GM19468 (cell line): ENCODE results near the gene MSTO1.
"Not testable (repeated sequence)": the region's sequence is repeated elsewhere in the genome, so short reads cannot be mapped to it uniquely, and the experiment has no call there.

Source experiments
- ATAC-seq: cut with Tn5 transposase; IDR thresholded peaks from one replicate; pipeline ENCODE4 v1.9.1; 2021; ENCODE audit warnings: mild to moderate bottlenecking, moderate library complexity, moderate number of reproducible peaks; ENCODE audit not compliant: unreplicated experiment; ENCODE audit errors: extremely low read depth

The MSTO1 gene

DNA sequence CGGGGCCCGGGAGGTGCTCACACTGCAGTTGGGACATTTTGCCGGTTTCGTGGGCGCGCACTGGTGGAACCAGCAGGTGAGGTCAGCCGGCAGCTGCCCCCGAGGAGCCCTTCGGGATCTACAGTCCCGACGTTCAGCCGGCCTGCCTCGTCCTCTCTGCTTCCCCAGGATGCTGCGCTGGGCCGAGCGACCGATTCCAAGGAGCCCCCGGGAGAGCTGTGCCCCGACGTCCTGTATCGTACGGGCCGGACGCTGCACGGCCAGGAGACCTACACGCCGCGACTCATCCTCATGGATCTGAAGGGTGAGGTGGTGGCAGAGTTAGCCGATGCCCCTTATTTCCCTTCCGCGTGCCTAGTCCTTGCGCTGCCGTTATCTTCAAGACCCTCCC lies 234 bp downstream of the MSTO1 start:
- not testable (repeated sequence) for ATAC-seq

DNA sequence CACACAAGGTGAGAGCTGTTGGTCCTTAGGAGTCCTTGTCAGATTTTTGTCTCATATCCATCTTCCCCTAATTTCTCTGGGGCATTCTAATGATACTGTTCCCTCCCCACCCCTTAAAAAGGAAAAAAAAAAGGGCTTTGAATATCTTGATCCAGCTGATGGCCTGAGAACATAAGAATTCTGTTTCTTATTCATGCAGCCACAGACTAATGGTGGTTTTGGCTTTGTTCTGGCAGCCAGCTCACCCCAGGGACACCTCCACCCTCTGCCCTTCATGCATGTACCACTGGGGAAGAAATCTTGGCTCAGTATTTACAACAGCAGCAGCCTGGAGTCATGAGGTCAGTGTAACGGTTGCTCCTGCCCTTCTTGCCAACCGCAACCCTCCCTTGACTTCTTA lies 3.2 kb downstream of the MSTO1 start:
- not testable (repeated sequence) for ATAC-seq

DNA sequence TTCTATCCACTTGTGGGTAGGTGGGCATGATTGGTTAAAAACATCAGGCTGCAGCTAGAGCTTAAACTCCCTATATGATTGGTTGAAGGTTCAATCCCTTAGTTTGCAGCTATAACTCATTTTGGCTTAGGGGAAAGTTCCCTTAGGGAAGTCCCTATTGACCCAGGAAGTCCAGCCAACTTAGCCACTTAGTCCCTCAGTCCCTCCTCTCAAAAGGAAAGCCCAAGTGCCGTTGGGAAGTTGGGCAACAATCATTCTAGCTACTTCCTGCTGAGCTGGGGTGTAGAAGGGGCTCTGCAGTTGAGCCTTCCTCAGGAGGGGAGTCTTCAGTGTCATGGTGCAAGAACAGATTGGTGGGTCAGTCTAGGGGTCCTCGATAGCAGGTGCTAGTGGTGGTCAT lies 12.2 kb downstream of the MSTO1 start:
- ATAC-seq = no peak

DNA sequence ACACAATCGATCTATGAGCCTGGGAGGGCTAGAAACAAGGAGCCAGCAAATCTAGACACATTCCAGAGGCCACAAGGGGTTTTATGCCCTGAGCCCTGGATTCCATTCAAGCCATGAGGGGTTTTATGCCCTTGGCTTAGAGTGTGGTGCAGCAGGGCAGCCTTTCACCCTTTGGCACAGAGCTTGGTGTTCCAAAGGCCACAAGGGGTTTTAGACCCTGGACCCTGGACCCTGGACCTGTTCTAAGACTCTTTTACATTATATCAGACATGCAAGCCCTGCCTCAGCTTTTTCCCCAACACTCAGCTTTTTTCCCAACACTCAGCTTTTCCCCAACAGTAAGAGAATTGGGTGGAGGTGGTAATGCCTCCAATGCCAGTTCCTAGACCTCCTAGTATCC lies 13.3 kb downstream of the MSTO1 start:
- ATAC-seq = no peak

DNA sequence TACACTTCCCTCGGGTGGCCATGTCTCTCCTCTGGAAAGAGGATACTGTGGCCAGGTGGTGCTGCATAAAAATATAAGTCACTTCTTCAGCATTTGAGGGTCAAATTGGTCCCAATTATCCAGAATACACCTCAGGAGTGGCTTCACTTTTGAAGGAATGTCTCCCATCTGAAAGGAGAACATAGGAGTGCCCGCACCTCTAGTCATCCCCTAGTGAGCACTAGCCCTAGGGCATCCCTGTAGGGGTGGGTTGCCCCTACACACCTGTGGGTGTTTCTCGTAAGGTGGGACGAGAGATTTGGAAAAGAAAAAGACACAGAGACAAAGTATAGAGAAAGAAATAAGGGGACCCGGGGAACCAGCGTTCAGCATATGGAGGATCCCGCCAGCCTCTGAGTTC lies 16.4 kb downstream of the MSTO1 start:
- not testable (repeated sequence) for ATAC-seq

DNA sequence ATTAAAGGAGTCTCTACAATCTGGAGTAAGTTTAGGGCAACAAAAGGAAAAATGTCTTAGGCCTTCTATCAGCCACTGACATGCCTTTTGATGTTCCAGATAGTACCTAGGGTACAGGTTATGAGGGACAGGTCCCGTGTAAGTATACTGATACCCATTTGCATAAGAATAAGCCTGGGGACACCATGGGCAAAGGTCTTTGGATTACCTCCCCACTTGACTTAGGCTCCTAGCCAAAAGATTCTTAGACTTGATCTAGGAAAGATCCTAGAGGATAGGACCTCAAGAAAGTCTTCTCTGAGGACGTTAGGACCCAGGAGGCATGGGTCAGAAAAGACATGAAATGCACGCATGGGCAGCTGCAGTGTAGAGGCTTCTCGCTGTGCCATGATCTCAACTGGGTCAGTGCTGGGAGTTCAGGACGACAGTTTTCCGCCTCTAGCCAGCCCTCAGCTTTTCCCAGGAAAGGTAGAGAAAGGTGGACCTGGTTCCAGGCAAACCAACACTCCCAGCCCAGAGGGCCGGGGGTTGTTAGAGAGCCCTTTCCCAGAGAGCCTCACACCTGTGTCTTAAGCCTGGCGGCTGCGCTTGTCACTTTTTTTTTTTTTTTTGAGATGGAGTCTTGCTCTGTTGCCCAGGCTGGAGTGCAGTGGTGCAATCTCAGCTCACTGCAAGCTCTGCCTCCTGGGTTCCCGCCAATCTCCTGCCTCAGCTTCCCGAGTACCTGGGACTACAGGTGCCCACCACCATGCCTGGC lies 26.6 kb downstream of the MSTO1 start:
- no peak for ATAC-seq

DNA sequence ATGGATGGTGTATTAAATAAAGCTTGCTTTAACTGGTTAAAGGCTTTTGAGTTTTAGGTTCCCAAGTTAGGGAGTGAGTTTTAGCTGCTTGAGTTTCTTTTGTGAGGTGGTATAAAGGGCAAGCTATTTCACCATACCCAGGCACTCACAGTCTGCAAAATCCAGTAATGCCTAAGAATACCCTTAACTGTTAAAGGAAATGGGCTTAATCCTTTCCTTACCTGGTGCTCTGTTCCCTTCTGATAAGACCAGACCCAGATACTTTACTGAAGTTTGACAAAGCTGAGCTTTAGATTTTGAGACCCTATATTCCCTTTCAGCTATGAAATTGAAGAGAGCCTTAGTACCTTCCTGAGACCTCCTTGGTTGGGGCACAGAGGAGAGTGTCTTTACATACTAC lies 30.3 kb downstream of the MSTO1 start:
- no peak for ATAC-seq

DNA sequence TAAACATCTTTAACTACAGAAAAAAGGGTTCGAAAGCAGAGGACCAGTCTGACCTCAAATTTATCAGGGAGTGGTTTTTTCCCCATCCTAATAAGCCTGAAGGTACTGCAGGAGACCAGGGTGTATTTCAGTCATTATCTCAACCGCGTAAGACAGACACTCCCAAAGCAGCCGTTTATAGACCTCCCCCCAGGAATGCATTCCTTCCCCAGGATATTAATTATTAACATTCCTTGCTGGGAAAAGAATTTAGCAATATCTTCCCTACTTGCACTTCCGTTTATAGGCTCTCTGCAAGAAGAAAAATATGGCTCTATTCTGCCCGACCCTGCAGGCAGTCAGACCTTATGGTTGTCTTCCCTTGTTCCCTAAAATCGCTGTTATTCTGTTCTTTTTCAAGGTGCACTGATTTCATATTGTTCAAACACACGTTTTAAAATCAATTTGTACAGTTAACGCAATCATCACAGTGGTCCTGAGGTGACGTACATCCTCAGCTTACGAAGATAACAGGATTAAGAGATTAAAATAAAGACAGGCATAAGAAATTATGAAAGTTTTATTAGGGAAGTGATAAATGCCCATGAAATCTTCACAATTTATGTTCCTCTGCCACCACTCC lies 32.7 kb downstream of the MSTO1 start:
- not testable (repeated sequence) for ATAC-seq

DNA sequence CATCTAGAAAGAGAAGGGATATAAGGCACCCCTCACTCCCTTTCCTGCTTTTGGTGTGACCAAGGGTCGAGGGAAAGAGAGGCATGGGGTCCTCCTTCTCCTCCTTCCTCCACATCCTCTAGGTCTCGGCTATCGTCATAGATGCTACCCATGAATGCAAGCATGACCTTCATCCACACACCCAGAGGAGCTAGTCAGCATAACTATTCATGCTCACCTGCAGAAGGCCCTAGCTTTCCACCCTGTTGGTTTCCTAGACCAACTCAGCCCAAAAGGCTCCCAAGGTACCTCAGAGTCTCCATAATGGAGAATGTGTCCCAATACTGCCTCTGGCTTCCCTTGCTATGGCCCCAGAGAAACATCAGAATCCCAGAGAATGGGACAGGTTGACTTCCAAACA lies 33.2 kb downstream of the MSTO1 start:
- ATAC-seq = no peak

DNA sequence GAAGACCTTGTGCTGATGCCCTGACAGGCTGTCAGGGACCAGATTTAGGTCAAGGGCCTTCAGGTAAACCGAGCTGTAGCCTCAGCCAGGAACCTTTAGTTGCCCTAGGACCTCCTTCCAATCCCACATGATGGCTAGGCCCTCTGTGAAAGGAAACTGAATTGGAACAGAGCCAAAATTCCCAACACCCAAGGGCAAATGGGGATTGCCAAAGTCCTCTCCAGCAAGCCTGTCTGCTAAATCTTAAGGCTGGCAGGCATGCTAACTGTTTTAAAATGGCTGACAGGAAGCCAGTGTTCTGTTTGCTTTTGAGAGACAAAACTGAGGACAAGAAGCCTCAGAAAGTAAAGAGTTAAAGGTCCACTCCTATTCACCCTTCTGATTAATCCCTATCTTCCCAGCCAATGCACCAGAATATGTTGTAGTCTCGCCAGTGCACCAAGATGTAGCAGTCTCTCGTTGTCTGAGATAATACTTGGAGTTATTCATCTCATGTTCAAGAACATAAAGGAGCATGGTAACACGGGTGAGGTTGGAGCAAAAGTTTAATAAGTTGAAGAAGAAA lies 35.1 kb downstream of the MSTO1 start:
- no peak for ATAC-seq

DNA sequence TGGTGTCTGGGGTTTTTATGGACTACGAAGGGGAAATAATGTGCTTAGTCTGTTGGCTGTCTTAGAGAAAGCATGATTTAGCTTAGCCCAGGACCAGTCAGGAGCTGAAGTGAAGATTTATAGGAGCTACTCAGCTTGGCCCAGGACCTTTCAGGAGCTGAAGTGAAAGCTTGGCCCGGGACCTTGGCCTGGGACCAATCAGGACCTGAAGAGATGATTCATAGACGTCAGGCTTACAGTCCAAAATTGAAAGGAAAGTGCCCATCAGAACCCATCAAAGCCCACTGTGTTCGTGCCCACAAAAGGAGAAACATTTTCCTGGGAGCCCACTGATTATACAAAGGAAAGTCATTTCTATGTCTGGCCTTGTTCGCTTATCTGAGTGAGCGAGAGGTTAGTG lies 35.6 kb downstream of the MSTO1 start:
- no peak for ATAC-seq

DNA sequence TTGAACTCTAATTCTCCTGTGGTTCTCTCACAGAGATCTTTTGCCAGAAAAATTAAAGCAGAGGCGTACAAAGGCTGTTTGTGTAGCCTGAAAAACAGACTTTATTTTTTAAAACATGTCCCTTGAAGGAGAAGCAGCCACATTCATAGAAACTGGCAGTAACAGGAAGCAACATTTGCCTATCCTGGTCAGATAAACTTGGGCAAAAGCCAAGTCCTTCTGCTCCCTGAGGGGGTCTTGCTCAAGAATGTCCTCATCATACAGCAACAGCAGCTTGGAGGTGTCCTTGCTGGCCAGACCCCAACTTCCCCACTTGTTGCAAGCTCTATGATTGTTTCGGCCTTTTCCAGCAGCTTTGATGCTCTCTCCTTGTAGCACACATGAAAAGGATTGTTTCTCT lies 36.3 kb downstream of the MSTO1 start:
- ATAC-seq = no peak

DNA sequence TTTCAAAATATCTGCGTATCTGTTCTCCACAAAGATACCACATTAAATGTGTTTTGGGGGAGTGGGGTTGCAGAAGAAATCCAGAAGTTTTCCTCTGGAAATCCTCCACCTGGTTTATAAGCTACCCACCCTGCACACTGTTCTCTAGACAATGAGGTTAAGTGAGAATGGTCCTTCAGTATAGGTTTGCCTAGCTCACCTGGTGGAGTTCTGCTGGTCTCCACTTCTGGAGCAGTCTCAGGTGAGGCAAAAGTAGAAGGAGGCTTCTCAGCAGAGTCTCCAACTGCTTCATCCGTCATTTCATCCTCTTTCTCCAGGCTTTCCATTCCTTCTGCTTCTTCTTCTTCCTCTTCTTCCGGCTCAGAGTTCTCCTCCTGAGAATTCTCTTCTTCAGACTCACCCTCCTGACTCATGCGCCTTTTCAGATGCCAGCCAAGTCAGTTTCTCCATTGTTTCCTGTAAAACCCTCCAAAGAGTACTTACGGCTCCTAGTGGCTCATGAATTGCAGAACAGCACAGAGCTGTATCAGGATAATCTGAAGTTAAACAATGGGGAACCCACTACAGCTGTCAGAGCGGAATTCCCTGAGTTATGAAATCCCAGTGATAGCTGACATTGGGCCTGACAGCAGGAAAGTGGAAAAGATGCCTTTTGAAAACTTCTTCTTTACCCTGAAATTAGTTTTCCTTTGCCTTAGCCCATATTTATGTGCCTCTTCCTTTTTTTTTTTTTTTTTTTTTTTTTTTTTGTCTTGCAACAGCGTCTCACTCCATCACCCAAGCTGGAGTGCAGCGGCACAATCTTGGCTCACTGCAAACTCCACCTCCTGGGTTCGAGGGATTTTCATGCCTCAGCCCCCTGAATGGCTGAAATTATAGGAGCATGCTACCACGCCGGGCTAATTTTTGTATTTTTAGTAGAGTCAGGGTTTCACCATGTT lies 38.5 kb downstream of the MSTO1 start:
- ATAC-seq = no peak

DNA sequence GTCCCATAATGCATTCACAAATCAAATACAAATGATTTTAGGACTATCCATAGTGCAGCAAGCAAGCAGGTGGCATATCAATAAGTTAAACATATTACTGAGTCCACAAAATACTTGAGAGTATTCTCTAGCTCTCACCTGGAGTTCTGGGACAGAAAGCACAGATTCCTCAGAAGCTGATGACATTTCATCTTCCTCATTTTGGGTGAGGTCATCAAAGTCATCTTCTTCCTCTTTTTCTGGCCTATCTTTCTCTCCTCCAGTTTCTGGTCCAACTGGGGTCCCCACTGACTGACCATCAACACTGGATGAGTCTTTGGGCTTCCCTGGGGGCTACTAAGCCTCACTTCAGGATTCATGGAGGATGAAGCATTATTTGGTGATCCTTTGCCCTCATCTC lies 39.7 kb downstream of the MSTO1 start:
- no peak for ATAC-seq

DNA sequence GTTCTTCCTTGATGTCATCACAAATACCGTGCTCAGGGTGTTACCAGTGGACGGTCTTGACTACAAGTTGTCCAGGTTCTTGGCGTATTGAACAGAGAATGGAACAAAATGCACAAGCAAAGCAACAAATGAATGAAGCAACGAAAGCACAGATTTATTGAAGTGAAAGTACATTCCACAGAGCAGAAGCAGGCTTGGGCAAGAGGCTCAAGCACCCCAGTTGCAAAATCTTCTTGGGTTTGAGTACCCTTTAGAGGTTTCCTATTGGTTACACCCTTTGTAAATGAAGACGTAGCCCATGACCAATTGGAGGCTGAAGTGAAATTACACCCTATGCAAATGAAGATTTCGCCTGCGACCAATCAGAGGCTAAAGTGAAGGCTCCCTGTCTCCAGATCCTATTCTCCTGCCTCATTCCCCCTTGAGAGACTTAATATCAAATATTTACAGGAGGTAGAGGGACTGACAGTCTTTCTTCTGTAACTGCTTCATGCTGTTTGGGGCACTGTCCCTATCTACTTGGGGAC lies 40.3 kb downstream of the MSTO1 start:
- no peak for ATAC-seq

DNA sequence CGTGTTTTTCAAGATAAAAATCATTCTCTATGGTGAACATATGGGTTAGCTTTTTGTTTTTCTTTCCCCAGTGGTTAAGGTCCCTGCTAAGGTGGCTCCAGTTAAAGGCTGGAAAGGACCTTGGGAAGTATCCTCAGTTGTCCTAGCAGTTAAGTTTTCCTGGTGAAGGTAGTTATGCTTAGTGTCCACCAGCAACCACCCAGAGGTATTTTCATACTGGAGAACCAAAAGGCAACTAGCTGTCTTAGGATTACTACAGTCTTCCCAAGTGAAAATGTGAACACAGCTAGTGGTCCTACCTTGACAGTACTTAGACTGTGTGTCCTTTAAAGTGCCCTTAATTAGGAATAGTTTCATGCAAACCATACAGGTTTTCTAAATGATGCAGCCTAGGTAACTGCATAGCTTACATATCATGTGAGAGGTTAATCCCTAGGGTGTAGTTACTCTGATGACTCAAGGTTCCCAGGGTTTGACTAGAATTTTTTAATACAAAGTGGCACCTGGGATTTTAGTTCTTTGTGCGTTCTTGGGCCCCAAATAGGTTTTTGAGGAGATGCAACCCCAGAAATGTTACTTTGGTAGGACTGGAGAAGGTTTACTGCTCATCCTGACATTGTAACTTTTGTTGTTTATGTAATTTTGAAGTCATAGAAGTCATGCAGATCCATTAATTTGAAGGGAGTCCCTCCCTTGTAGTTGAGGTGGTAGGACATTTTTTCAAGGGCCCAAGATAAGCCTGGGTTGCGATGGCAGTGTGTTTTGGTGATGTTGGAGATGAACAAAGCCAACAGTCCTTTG lies 42.0 kb downstream of the MSTO1 start:
- no peak for ATAC-seq

DNA sequence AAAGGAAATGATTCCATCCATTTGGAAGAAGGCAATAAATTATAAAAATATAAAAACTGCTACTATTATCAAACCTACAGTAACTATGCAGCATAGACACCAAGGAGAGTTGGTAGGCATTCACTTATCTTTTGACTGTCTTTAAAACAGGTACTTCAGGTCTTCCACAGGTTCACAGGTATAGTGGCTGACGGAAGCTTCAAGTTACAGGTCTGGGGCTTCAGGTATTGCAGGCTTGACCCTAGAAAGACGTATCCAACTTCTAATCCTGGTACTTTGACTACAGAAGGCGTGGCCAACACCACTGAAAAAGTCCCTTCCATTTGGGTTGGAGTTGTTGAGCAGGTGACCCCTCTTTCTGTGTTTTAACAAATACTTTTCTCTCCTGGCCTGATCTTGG lies 42.9 kb downstream of the MSTO1 start:
- ATAC-seq = no peak

DNA sequence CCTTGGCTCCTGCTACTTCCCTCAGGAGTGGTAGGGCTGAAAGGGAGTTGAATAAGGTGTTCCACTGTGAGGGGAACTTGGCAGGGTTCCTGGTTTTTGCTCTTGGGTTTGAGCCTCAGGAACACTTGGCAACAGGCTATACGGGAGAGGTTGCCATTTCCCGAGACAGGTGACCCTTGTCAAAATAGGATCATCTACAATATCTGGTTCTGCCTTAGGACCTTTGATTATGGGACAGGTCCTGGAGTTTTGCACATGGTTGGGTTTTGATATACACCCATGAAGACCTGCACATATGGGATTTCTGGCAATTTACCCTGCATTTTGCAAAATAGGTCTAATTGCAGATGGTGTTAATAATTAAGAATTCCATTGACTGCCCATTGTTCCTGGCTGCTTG lies 47.4 kb downstream of the MSTO1 start:
- no peak for ATAC-seq

DNA sequence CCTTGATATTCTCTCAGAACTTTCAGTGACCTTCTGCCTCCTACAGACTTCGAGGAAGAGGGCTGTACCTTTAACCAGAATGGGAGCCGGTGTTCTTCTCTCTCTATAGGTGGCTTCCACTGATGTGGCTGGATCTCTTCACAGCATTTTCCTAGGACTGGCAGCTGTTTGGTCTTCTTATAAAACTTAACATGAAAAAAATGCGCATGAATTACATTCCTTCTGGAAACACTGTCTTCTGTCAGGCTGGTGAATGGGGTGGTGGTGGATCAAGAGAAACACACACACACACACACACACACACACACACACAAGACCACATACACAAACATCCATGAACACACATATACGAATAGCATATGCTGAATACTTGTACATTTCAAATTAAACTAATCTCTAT lies 51.2 kb downstream of the MSTO1 start:
- not testable (repeated sequence) for ATAC-seq
